HG02973 (cell line): Measurements from ENCODE around the gene ZBED6.
"Not testable (repeated sequence)": the region's sequence is repeated elsewhere in the genome, so short reads cannot be mapped to it uniquely, and the experiment has no call there.

Source experiments
- ATAC-seq: cut with Tn5 transposase; IDR thresholded peaks from one replicate; pipeline ENCODE4 v1.9.1; 2021; ENCODE audit warnings: moderate library complexity; ENCODE audit not compliant: unreplicated experiment

ZBED6 gene

DNA sequence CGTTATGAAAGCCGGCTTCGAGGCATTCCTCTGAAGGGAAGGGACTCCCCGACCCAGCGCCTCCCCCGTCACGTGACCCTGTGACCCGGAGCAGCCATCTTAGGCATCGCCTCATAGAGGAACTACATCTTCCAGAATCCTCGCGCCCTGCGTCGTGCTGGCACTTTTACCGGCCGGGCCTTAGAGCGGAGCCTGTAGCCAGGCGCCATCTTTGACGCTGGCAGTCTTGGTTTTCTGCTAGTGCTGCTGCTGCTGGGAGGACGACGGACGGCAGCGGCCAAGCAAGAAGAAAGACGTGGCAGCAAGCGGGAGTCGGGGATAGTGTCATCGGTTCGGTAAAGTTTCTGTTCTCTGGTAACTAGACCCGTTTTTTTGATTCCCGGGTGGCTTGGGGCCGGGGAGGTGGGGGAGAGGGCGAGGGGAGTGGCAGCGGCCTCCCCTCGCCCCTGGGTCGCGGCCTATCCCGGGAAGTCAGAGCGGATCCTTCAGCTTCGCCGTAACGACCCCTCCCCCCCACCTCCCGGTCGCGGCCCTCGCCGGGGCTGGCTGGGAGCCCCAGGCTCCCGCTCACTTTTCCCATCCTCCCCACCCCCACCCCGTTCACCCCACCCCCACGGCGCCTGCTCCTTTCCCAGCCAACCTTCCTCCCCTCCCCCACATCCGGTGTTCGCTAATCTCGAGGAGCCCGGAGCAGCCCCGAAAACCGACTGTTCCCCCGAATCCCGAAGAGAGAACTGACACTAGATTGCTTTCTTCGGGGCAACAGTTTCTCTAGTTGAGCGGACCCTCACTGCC, at the start of gene ZBED6, which contains the start of gene ZC3H11A:
Gene ZBED6, plus strand, starts transcription at position 183 of the 795 bp plus-strand sequence. CDS start 1,900 bp downstream, outside the sequence.
Gene ZC3H11A, plus strand, starts transcription at position 183 of the 795 bp plus-strand sequence. CDS start 21,448 bp downstream, outside the sequence.
- peak; percentile 97 for ATAC-seq

- no peak for ATAC-seq
Observed at GRCh38 chr1:203746281-203746680, 49.1 kb upstream of the ZBED6 start.

DNA sequence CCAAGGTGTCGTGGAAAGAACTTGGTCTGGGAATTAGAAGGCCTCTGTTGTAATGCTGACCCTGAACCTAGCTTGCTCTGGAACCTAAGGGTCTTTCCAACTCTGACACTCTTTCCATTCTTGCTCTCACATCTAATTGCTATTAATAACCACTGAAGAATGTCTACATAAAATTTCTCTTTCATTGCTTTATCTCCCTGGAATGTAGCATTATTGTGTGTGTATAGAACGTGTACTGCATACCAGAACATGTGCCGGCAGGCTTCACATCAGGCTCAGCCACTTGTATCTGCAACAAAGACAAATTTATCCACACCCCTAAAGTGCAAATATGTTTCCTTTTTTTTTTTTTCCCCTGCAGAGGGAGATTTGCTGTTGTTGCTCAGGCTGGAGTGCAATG, 44.4 kb upstream of the ZBED6 start:
- no peak for ATAC-seq

DNA sequence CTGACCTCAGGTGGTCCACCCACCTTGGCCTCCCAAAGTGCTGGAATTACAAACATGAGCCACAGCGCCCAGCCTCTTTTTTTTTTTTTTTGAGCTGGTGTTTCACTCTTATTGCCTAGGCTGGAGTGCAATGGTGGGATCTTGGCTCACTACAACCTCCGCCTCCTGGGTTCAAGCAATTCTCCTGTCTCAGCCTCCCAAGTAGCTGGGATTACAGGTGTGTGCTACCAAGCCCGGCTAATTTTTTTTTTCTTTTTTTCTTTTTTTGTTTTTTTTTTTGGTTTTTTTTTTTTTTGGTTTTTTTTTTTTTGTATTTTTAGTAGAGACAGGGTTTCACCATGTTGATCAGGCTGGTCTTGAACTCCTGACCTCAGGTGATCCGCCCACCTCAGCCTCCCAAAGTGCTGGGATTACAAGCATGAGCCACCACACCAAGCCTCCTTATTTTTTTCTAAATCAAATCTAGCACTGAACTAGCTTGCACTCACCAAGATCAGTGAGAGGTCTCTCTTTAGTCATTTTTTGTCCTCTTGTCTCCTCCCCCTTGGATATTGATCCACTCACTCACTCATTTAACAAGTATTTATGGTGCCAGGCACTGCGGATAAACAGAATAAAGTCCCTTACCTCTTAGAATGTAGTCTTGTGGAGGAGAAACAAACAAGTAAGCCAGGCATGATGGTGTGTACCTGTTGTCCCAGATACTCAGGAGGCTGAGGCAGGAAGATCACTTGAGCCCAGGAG, 43.6 kb upstream of the ZBED6 start:
- ATAC-seq = not testable (repeated sequence)

- peak; percentile 60 for ATAC-seq
Observed at GRCh38 chr1:203754455-203754864, 41.0 kb upstream of the ZBED6 start.

- no peak for ATAC-seq
Observed at GRCh38 chr1:203756036-203756435, 39.4 kb upstream of the ZBED6 start.

GRCh38 chr1:203758749-203759148, 36.7 kb upstream of the ZBED6 start:
- ATAC-seq = not testable (repeated sequence)

GRCh38 chr1:203760506-203760905, 34.9 kb upstream of the ZBED6 start:
- no peak for ATAC-seq

DNA sequence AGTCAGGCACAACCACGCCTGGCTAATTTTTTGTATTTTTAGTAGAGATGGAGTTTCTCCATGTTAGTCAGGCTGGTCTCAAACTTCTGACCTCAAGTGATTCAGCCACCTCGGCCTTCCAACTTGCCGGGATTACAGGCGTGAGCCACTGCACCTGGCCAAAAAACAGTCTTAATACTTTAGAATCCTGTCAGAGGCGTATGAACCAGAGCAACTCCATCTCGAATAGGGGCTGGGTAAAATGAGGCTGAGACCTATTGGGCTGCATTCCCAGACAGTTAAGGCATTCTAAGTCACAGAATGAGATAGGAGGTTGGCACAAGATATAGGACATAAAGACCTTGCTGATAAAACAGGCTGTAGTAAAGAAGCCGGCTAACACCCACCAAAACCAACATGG, 33.5 kb upstream of the ZBED6 start:
- not testable (repeated sequence) for ATAC-seq

GRCh38 chr1:203763505-203763904, 31.9 kb upstream of the ZBED6 start:
- ATAC-seq = no peak

GRCh38 chr1:203764105-203765028, 31.1 kb upstream of the ZBED6 start:
- no peak for ATAC-seq

DNA sequence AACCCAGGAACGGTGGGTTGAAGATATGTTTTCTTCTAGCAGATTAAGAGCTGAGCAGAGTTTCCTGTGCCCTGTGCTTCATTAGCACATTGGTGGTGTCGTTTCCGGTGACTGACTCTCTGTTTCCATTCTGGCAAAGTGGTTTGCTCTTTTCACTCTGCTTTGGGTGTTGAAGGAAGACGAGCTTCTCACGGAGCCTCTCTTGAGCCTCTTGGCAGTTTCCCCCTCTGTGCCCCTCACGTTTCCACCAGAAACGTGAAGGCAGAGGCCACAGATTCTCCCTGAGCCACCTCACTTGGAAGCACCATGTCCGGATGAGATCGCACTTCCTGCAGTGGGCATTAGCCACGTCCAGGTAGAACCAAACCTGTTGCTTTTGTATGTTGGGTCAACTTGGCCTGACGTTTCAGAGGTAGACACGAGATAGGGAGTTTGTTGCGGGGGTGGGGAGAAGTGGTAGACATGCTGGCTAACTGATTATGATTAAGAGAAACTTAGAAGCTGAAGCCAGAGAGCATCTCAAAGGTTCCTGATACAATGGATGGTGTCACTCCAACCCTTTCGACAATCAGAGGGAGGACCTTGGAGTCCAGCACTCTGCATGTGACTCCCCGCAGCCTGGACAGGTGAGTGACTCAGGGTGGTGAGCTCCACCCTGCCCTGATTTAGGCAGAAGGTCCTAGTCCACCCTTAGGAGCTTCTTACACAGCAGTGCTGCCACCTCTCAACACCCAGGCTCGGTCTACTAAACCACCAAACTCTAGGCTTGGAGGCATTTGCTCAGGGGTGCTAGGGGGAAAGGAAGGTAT, 30.2 kb upstream of the ZBED6 start, which contains the start of gene LAX1:
Gene LAX1, plus strand, starts transcription at position 155 of the 809 bp plus-strand sequence. Its CDS starts 383 bp downstream, at position 538.
- ATAC-seq = peak; percentile 84

DNA sequence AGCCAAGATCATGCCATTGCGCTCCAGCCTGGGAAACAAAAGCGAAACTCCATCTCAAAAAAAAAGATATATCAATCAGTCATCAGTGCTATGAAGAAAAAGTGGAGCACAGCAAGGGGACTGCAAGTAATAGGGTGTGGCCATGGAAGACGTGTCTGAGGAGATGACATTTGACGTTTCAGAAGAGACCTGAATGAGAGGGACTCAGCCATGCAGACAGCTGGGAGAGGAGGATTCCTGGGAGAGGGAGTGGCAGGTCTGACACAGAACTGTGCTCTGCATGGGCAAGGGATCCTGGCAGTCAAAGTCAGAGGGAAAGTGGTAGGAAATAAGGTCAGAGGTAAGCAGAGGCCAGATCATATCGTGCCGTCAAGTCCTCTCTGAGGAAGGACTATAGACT, 27.2 kb upstream of the ZBED6 start:
- ATAC-seq = no peak

DNA sequence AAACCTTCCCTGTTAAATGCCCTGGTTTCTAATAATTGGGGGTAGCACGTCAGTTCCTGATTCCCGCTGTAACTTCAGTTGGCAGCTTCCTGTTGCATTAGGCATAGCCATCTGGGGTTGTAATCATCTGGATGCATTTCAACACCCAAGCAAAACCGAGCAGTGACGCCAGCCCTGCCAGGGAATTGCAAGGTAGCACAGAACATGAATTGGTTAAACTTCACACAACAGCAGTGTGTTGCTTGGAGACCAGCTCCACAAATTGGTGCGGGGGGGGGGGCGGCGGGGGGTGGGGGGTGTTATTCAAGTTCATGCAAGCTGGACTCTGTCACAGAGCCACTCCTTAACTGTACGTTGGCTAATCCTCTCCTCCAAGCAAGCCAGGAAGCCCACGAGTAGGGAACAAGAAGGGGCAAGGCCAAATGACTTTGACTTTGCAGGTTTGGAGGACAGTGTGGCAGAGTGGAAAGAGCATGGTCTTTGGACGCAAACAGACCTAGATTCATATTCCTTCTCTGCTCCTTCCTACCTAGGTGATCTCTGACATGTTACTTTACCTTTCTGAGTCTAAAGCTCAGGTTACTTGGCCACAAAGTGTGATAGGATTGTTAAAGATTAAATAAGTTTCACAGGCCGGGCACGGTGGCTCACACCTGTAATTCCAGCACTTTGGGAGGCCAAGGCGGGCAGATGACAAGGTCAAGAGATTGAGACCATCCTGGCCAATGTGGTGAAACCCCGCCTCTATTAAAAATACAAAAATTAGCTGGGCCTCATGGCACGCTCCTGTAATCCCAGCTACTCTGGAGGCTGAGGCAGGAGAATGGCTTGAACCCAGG, 25.7 kb upstream of the ZBED6 start:
- ATAC-seq = no peak

GRCh38 chr1:203771901-203772301, 23.5 kb upstream of the ZBED6 start:
- no peak for ATAC-seq

DNA sequence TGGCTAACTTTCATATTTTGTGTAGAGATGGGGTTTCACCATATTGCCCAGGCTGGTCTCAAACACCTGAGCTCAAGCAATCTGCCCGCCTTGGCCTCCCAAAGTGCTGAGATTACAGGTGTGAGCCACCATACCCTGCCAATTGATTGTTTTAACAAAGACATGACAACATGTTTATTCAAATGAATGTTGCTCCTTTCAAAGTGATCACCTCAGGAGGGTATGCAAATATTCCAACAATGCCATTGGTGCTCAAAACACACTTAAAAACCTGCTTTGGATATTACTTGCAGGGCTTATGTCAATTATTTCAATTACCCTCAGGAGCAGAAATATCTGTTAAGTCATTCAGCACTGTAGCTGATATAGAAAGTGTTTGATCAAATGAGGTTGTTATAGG, 22.6 kb upstream of the ZBED6 start:
- ATAC-seq = no peak

GRCh38 chr1:203776636-203777035, 18.8 kb upstream of the ZBED6 start:
- no peak for ATAC-seq

- ATAC-seq = no peak
Observed at GRCh38 chr1:203777596-203777995, 17.8 kb upstream of the ZBED6 start.

DNA sequence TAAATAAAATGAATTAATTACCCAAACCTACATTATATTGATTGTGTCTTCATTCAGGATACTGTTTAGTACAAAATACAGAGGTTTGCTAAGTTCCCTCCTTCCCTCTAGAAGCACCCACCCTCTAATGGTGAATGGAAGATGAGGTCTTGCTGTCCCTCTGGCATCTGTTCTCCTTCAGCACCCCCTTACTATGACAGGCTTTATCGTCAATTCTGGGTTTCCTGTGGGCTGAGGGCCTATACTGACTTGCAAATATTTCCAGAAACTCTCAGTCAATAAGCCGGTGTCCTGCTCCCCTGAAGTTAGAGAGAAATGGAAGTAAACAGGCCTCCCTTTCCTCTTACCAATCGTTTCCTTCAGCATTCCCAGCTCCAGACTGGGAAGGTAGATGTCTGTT, 17.3 kb upstream of the ZBED6 start:
- ATAC-seq = no peak
